WTC11 (cell line): ENCODE measurements around the gene NOTO. TPM values are rescaled to one million over a fixed set of nuclear protein-coding genes. Genes with fewer than 3 reads are reported as not detected.
"Not testable (repeated sequence)": the region's sequence is repeated elsewhere in the genome, so short reads cannot be mapped to it uniquely, and the experiment has no call there.

Experiments
- ATAC-seq: fragments of 200-7000 bp; cut with Tn5 transposase; 2 replicates; pipeline ENCODE4 v1.10.0; 2021; ENCODE audit warnings: mild to moderate bottlenecking, moderate library complexity
- CTCF ChIA-PET: fragments of 300-600 bp; sonication (Branson Sonifier 250); formaldehyde crosslinking; loops from one replicate; lab custom pipeline; 2021; ENCODE audit warnings: antibody characterized with exemption; lab: Charles Lee
- POLR2A ChIA-PET: fragments of 350-600 bp; sonication (Branson Sonifier 250); formaldehyde crosslinking; loops from one replicate; lab custom pipeline; 2021; ENCODE audit warnings: antibody characterized with exemption; lab: Charles Lee
- DNase-seq: peaks from one replicate; pipeline ENCODE4 v3.0.0; 2021; ENCODE audit warnings: low spot score
- H3K27ac Mint-ChIP-seq: 2 replicates; pipeline ENCODE4 v1.8.0; 2021; ENCODE audit warnings: mixed read lengths
- H3K27me3 Mint-ChIP-seq: 2 replicates; pipeline ENCODE4 v1.8.0; 2021; ENCODE audit warnings: low read depth, mild to moderate bottlenecking, moderate library complexity, mixed read lengths
- H3K36me3 Mint-ChIP-seq: 2 replicates; pipeline ENCODE4 v1.8.0; 2021; ENCODE audit warnings: mixed read lengths
- H3K4me1 Mint-ChIP-seq: 2 replicates; pipeline ENCODE4 v1.8.0; 2022; ENCODE audit warnings: mixed read lengths
- H3K4me3 Mint-ChIP-seq: 2 replicates; pipeline ENCODE4 v1.8.0; 2021; ENCODE audit warnings: mild to moderate bottlenecking, moderate library complexity, mixed read lengths
- H3K9me3 Mint-ChIP-seq: 2 replicates; pipeline ENCODE4 v1.8.0; 2021; ENCODE audit warnings: mixed read lengths
- ATF1 ChIP-seq: sonication (generic); formaldehyde crosslinking; IDR thresholded peaks from 2 replicates; pipeline ENCODE4 v1.8.1; 2023; ENCODE audit warnings: mild to moderate bottlenecking, moderate library complexity, missing genetic modification reagents
- CBFB ChIP-seq: sonication (generic); formaldehyde crosslinking; IDR thresholded peaks from 2 replicates; pipeline ENCODE4 v1.8.1; 2022; ENCODE audit warnings: mild to moderate bottlenecking, low read depth, missing genetic modification reagents
- FOXK1 ChIP-seq: sonication (generic); formaldehyde crosslinking; IDR thresholded peaks from 2 replicates; pipeline ENCODE4 v1.8.0; 2022; ENCODE audit warnings: mild to moderate bottlenecking, moderate library complexity, missing genetic modification reagents
- FOXP1 ChIP-seq: sonication (generic); formaldehyde crosslinking; IDR thresholded peaks from 2 replicates; pipeline ENCODE4 v1.8.0; 2022; ENCODE audit warnings: missing genetic modification reagents, mild to moderate bottlenecking, moderate library complexity, borderline replicate concordance
- JAZF1 ChIP-seq: fragments of 250-450 bp; sonication (Bioruptor Pico); IDR thresholded peaks from 2 replicates; pipeline ENCODE4 v1.9.0; 2021; ENCODE audit warnings: moderate library complexity, mild to moderate bottlenecking, inconsistent platforms
- KAT7 ChIP-seq: sonication (generic); formaldehyde crosslinking; IDR thresholded peaks from 2 replicates; pipeline ENCODE4 v1.8.1; 2023; ENCODE audit warnings: missing genetic modification reagents, mild to moderate bottlenecking, borderline replicate concordance
- NFE2L1 ChIP-seq: sonication (generic); formaldehyde crosslinking; IDR thresholded peaks from 2 replicates; pipeline ENCODE4 v1.8.1; 2023; ENCODE audit warnings: missing genetic modification reagents
- NFYB ChIP-seq: sonication (generic); formaldehyde crosslinking; conservative IDR thresholded peaks from 2 replicates; pipeline ENCODE4 v1.8.0; 2022; ENCODE audit warnings: low read depth, missing genetic modification reagents
- NR3C1 ChIP-seq: sonication (generic); formaldehyde crosslinking; conservative IDR thresholded peaks from 2 replicates; pipeline ENCODE4 v1.8.1; 2023; ENCODE audit warnings: low read depth, mild to moderate bottlenecking, missing genetic modification reagents
- RORB ChIP-seq: fragments of 250-450 bp; sonication (Bioruptor Pico); IDR thresholded peaks from 2 replicates; pipeline ENCODE4 v1.9.0; 2021; ENCODE audit warnings: mild to moderate bottlenecking
- SOX15 ChIP-seq: fragments of 250-450 bp; sonication (Bioruptor Pico); IDR thresholded peaks from 2 replicates; pipeline ENCODE4 v1.9.0; 2021; ENCODE audit warnings: mild to moderate bottlenecking
- ZBTB21 ChIP-seq: sonication (generic); formaldehyde crosslinking; IDR thresholded peaks from 2 replicates; pipeline ENCODE4 v1.8.1; 2023; ENCODE audit warnings: mild to moderate bottlenecking, missing genetic modification reagents, borderline replicate concordance
- ZNF232 ChIP-seq: sonication (generic); formaldehyde crosslinking; IDR thresholded peaks from 2 replicates; pipeline ENCODE4 v1.8.0; 2022; ENCODE audit warnings: mild to moderate bottlenecking, missing genetic modification reagents
- ZNF671 ChIP-seq: fragments of 250-450 bp; sonication (Bioruptor Pico); IDR thresholded peaks from 2 replicates; pipeline ENCODE4 v1.8.0; 2021; ENCODE audit warnings: mild to moderate bottlenecking
- total RNA-seq: library from RNA; stranded (reverse); gene quantifications from 3 replicates; pipeline ENCODE4 v1.2.3, GENCODE V29; 2021
- TF ChIP-seq, protein P1 (sequence below): sonication (generic); formaldehyde crosslinking; IDR thresholded peaks from 2 replicates; pipeline ENCODE4 v1.8.0; 2022; ENCODE audit warnings: mild to moderate bottlenecking, missing genetic modification reagents
- TF ChIP-seq, protein P2 (sequence below): fragments of 250-450 bp; sonication (Bioruptor Pico); IDR thresholded peaks from 2 replicates; pipeline ENCODE4 v1.9.0; 2021; ENCODE audit warnings: mild to moderate bottlenecking
- TF ChIP-seq, protein P3 (sequence below): fragments of 250-450 bp; sonication (Bioruptor Pico); IDR thresholded peaks from 2 replicates; pipeline ENCODE4 v1.8.0; 2021; ENCODE audit warnings: mild to moderate bottlenecking
- TF ChIP-seq, protein P4 (sequence below): sonication (generic); formaldehyde crosslinking; IDR thresholded peaks from 2 replicates; pipeline ENCODE4 v1.8.1; 2023; ENCODE audit warnings: mild to moderate bottlenecking, missing genetic modification reagents
- TF ChIP-seq, protein P5 (sequence below): sonication (generic); formaldehyde crosslinking; IDR thresholded peaks from 2 replicates; pipeline ENCODE4 v1.8.1; 2022; ENCODE audit warnings: mild to moderate bottlenecking, moderate library complexity, missing genetic modification reagents

Gene NOTO
- total RNA-seq, 1 experiment from 2014 or later, result 0.15 TPM

DNA sequence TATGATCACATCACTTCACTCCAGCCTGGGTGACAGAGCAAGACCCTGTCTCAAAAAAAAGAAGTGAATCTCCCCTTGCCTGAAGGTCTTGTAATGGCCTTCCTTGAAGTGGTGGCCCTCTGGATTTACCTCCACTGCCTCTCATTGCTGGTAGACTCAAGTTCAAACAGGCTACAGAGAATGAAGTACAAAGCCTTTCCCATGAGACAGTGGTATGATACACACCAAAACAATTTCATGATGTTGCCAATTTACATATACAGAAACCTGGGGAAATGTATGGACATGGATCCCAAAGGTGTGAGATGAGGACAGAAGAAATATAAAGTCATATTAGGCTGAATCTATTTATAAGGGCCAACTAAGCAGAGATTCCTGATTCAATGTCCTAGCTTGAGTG, 4.8 kb upstream of the NOTO start:
- Mint-ChIP-seq H3K36me3 (no peaks in the 10 kb centered on the region), H3K4me3 (no peak overlapping the region), H3K4me1 (peaks cover 8% of the 10 kb centered on the region), H3K27ac (no peak overlapping the region), H3K27me3 (peaks cover 60% of the 10 kb centered on the region), H3K9me3 (no peaks in the 10 kb centered on the region)
- DNase-seq, result no peak
- TF ChIP-seq KAT7 (CRISPR knock-in tag) (no peak), CBFB (CRISPR knock-in tag) (no peak), ZNF671 (no peak)
- TF ChIP-seq, protein P1, sequence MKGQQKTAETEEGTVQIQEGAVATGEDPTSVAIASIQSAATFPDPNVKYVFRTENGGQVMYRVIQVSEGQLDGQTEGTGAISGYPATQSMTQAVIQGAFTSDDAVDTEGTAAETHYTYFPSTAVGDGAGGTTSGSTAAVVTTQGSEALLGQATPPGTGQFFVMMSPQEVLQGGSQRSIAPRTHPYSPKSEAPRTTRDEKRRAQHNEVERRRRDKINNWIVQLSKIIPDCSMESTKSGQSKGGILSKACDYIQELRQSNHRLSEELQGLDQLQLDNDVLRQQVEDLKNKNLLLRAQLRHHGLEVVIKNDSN, result no peak
- TF ChIP-seq, protein P2, sequence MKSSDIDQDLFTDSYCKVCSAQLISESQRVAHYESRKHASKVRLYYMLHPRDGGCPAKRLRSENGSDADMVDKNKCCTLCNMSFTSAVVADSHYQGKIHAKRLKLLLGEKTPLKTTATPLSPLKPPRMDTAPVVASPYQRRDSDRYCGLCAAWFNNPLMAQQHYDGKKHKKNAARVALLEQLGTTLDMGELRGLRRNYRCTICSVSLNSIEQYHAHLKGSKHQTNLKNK (CRISPR knock-in tag), result no peak
- TF ChIP-seq, protein P3, sequence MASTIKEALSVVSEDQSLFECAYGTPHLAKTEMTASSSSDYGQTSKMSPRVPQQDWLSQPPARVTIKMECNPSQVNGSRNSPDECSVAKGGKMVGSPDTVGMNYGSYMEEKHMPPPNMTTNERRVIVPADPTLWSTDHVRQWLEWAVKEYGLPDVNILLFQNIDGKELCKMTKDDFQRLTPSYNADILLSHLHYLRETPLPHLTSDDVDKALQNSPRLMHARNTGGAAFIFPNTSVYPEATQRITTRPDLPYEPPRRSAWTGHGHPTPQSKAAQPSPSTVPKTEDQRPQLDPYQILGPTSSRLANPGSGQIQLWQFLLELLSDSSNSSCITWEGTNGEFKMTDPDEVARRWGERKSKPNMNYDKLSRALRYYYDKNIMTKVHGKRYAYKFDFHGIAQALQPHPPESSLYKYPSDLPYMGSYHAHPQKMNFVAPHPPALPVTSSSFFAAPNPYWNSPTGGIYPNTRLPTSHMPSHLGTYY, result no peak
- ChIA-PET POLR2A (no interaction called here), CTCF (interaction anchor here (1.2 kb wide), 1 partner anchor 20 kb away, joined by 7 read pairs; no protein-coding TSS in a partner anchor)
- ATAC-seq, result no peak

DNA sequence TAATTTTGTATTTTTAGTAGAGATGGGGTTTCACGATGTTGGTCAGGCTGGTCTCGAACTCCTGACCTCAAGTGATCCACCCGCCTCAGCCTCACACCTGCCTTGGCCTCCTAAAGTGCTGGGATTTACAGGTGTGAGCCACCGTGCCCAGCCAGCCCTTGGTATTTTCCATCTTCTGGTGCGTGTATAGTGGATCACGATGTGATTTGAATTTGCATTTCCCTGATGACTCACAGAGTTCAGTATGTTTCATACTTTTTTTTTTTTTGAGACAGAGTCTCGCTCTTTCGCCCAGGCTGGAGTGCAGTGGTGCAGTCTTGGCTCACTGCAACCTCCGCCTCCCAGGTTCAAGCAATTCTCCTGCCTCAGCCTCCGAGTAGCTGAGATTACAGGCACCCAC, 2.1 kb upstream of the NOTO start:
- DNase-seq, H3K4me3 Mint-ChIP-seq, H3K27ac Mint-ChIP-seq, H3K9me3 Mint-ChIP-seq, H3K36me3 Mint-ChIP-seq, ATAC-seq, POLR2A ChIA-PET, H3K4me1 Mint-ChIP-seq: not testable (repeated sequence)
- CTCF ChIA-PET, result interaction anchor here (1.2 kb wide), 2 partner anchors 12 to 23 kb away, joined by 3 to 4 read pairs; no protein-coding TSS in a partner anchor
- H3K27me3 Mint-ChIP-seq, result peaks cover 87% of the 10 kb centered on the region

DNA sequence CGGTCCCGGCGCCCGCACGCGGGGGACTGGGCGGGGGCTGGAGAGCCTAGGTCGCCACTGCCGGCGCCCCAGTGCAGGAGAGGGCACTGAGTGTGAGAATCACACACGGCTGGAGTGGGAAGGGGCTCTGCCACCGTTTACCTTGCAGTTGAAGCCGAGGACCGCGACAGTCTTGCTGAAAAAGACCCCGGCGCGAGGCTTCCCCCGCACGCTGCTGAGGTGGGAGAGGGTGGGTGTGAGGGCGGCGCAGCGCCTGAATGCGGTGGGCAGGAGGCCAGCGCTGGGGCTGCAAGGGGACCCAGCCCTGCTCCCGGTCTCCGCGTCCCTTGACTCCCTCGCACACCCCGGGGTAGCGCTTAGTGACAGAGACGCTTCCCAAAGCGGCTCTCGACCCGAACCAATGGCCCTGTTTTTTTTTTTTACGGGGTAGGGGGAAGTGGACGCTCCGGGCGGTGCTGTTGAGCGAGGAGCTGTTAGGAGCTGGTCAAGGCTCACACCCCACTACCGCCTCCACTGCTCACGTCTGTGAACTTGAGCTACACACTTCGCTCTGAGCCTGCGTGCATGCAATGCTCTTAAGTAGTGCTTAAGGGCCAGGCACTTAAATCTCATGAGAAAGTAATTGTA, 794 bp downstream of the NOTO start:
- DNase-seq (peak; percentile 31), ATAC-seq (peak; percentile 51)
- Mint-ChIP-seq H3K9me3 (no peaks in the 10 kb centered on the region), H3K27ac (no peak overlapping the region), H3K4me3 (peak overlapping the region; percentile 61), H3K36me3 (no peaks in the 10 kb centered on the region), H3K4me1 (peaks cover 8% of the 10 kb centered on the region), H3K27me3 (peaks cover 89% of the 10 kb centered on the region)
- no peak for TF ChIP-seq RORB (CRISPR knock-in tag)
- 0 out of 2 replicates have a peak, but pooled peaks have one; percentile 4 for TF ChIP-seq NFE2L1 (CRISPR knock-in tag)
- TF ChIP-seq, protein P4, sequence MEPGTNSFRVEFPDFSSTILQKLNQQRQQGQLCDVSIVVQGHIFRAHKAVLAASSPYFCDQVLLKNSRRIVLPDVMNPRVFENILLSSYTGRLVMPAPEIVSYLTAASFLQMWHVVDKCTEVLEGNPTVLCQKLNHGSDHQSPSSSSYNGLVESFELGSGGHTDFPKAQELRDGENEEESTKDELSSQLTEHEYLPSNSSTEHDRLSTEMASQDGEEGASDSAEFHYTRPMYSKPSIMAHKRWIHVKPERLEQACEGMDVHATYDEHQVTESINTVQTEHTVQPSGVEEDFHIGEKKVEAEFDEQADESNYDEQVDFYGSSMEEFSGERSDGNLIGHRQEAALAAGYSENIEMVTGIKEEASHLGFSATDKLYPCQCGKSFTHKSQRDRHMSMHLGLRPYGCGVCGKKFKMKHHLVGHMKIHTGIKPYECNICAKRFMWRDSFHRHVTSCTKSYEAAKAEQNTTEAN (CRISPR knock-in tag), result 0 out of 2 replicates have a peak, but pooled peaks have one; percentile 1
- CTCF ChIA-PET, result interaction anchor here (0.7 to 4.3 kb wide), 5 partner anchors 9 to 310 kb away, joined by 3 to 62 read pairs (median 5); no protein-coding TSS in a partner anchor
- POLR2A ChIA-PET, result no interaction called here

DNA sequence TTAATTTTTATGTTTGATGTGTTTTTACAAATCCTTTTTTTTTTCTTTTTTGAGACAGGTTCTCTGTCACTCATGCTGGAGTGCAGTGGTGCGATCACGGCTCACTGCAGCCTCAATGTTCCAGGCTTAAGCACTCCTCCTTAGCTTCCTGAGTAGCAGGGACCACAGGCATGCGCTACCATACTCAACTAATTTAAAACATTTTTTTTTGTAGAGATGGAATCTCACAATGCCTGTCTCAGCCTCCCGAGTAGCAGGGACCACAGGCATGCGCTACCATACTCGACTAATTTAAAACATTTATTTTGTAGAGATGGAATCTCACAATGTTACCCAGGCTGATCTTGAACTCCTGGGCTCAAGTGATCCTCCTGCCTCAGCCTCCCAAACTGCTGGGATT, 3.2 kb downstream of the NOTO start:
- no peaks in the 10 kb centered on the region for H3K9me3 Mint-ChIP-seq
- ChIA-PET POLR2A (no interaction called here), CTCF (interaction anchor here (9.8 kb wide), 1 partner anchor 29 kb away, joined by 179 read pairs; no protein-coding TSS in a partner anchor)
- H3K4me3 Mint-ChIP-seq, result no peak overlapping the region
- TF ChIP-seq, protein P1, result no peak
- TF ChIP-seq JAZF1 (CRISPR knock-in tag) (no peak), ZBTB21 (CRISPR knock-in tag) (no peak), FOXK1 (CRISPR knock-in tag) (no peak), ZNF232 (no peak), ATF1 (CRISPR knock-in tag) (no peak), SOX15 (no peak), NFYB (CRISPR knock-in tag) (no peak), FOXP1 (CRISPR knock-in tag) (no peak), NR3C1 (CRISPR knock-in tag) (no peak)
- TF ChIP-seq, protein P5, sequence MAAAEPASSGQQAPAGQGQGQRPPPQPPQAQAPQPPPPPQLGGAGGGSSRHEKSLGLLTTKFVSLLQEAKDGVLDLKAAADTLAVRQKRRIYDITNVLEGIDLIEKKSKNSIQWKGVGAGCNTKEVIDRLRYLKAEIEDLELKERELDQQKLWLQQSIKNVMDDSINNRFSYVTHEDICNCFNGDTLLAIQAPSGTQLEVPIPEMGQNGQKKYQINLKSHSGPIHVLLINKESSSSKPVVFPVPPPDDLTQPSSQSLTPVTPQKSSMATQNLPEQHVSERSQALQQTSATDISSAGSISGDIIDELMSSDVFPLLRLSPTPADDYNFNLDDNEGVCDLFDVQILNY, result no peak
- H3K4me1 Mint-ChIP-seq, result peaks cover 8% of the 10 kb centered on the region
- DNase-seq (no peak), ATAC-seq (no peak)
- H3K27ac Mint-ChIP-seq, result no peak overlapping the region
- peaks cover 74% of the 10 kb centered on the region for H3K27me3 Mint-ChIP-seq
- H3K36me3 Mint-ChIP-seq, result no peaks in the 10 kb centered on the region
